Chondrocyte (in vitro differentiated cells): ENCODE measurements around the gene SLC6A11. TPM values are rescaled to one million over a fixed set of nuclear protein-coding genes. Genes with fewer than 3 reads are reported as not detected.
A peak's percentile ranks its signal among the peaks of the same experiment; 100 is the strongest.

ENCODE experiments used
- DNase-seq: peaks from one replicate; pipeline ENCODE4 v3.0.0; 2021; ENCODE audit warnings: mixed read lengths, low spot score
- H3K27ac Mint-ChIP-seq: one replicate; pipeline ENCODE4 v1.8.0; 2021; ENCODE audit warnings: mild to moderate bottlenecking, moderate library complexity, mixed read lengths; ENCODE audit not compliant: unreplicated experiment
- H3K27me3 Mint-ChIP-seq: 2 replicates; pipeline ENCODE4 v1.8.0; 2021; ENCODE audit warnings: low read depth, mixed read lengths
- H3K36me3 Mint-ChIP-seq: 2 replicates; pipeline ENCODE4 v1.8.0; 2021; ENCODE audit warnings: low read depth, mixed read lengths
- H3K4me1 Mint-ChIP-seq: 2 replicates; pipeline ENCODE4 v1.8.0; 2021; ENCODE audit warnings: low read depth, mild to moderate bottlenecking, mixed read lengths
- H3K4me3 Mint-ChIP-seq: one replicate; pipeline ENCODE4 v1.8.0; 2021; ENCODE audit warnings: mild to moderate bottlenecking, moderate library complexity, mixed read lengths; ENCODE audit not compliant: unreplicated experiment
- H3K9me3 Mint-ChIP-seq: 2 replicates; pipeline ENCODE4 v1.8.0; 2021; ENCODE audit warnings: low read depth, mixed read lengths
- total RNA-seq: library from RNA; stranded (reverse); gene quantifications from 3 replicates; pipeline ENCODE4 v1.2.1, GENCODE V29; 2021
- TF ChIP-seq, protein P1 (sequence below): fragments of 200-600 bp; sonication (generic); IDR thresholded peaks from 2 replicates; pipeline ENCODE4 v1.5.0; 2021; ENCODE audit warnings: antibody characterized with exemption, mild to moderate bottlenecking, moderate library complexity

The SLC6A11 gene
- total RNA-seq, 1 donor from 2014 or later, result not detected

DNA sequence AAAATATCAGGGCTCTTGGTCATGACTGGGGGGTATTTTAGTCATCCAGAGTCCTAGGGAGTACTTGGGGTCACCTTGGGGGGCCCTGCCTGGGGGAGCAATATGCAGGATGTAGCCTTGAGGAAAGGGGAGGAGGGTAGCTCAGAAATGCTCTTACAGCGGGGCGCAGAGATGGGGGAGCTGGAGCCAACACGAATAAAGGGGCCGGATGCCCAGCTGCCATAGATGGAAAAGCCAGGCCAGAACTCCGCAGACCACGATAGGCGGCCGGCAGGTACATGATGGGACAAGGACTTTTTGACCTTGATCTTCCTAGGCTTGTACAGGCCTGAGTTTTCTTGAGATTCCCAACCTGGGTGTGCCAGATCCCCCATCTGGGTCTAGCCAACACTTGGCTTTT, 128.8 kb downstream of the SLC6A11 start:
- Mint-ChIP-seq H3K36me3 (no peaks in the 10 kb centered on the region), H3K9me3 (no peaks in the 10 kb centered on the region), H3K27ac (no peak overlapping the region), H3K4me3 (no peak overlapping the region), H3K27me3 (peaks cover 49% of the 10 kb centered on the region), H3K4me1 (no peaks in the 10 kb centered on the region)
- DNase-seq, result peak; percentile 35
- TF ChIP-seq, protein P1, sequence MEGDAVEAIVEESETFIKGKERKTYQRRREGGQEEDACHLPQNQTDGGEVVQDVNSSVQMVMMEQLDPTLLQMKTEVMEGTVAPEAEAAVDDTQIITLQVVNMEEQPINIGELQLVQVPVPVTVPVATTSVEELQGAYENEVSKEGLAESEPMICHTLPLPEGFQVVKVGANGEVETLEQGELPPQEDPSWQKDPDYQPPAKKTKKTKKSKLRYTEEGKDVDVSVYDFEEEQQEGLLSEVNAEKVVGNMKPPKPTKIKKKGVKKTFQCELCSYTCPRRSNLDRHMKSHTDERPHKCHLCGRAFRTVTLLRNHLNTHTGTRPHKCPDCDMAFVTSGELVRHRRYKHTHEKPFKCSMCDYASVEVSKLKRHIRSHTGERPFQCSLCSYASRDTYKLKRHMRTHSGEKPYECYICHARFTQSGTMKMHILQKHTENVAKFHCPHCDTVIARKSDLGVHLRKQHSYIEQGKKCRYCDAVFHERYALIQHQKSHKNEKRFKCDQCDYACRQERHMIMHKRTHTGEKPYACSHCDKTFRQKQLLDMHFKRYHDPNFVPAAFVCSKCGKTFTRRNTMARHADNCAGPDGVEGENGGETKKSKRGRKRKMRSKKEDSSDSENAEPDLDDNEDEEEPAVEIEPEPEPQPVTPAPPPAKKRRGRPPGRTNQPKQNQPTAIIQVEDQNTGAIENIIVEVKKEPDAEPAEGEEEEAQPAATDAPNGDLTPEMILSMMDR, result no peak

DNA sequence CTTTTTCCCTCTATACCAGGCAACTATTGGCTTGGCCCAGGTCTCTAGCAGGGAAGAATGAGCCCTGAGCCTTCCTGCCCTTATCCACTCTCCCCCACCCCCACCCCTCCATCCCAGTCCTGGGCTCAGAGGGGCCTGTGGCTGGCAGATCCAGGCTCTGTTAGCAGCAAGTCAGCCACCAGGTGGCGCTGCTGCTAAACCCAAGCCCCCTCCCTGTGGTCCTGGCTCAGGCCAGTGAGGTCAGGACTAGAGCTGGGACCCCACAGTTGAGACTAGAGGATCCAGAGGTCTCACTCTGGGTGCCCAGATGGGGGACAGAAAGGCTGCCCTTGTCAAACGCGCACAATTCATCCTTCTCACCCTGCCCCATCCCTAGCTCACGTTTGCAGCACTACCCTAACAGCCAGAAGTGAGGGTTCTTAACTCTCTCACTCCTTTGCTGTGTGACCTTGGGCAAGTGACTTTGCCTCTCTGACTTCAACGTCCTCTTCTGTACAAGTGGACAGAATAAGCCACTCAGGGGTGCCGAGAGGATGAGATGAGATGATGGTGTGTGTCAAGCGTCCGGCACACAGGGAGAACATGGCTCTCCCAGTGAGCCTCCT, 129.8 kb downstream of the SLC6A11 start:
- Mint-ChIP-seq H3K27ac (no peak overlapping the region), H3K36me3 (no peaks in the 10 kb centered on the region), H3K9me3 (no peaks in the 10 kb centered on the region), H3K4me1 (no peaks in the 10 kb centered on the region), H3K4me3 (no peak overlapping the region), H3K27me3 (peaks cover 50% of the 10 kb centered on the region)
- TF ChIP-seq, protein P1, result peak; percentile 98
- peak; percentile 74 for DNase-seq

DNA sequence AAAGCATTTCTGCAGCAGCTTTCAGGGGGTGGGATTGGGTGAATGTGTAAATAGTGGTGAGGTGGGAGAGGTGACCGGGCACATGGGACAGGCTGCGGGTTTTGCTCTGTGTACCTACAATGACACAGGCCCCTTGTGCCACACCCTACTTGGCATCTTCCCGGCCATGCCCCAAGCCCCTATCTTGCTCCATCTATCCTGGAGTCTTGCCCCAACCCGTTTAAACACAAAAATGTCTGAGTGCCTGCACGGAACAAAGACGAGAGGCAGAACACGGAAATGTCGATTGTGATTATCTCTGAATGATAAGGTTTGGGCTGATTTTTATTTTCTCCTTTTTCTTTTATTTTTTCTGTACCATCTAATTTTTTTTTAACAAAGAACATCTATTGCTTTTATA, 130.5 kb downstream of the SLC6A11 start:
- no peaks in the 10 kb centered on the region for H3K36me3 Mint-ChIP-seq
- H3K27ac Mint-ChIP-seq, result no peak overlapping the region
- H3K9me3 Mint-ChIP-seq, result no peaks in the 10 kb centered on the region
- peaks cover 52% of the 10 kb centered on the region for H3K27me3 Mint-ChIP-seq
- no peak overlapping the region for H3K4me3 Mint-ChIP-seq
- DNase-seq, result peak; percentile 34
- TF ChIP-seq, protein P1, result no peak
- no peaks in the 10 kb centered on the region for H3K4me1 Mint-ChIP-seq

DNA sequence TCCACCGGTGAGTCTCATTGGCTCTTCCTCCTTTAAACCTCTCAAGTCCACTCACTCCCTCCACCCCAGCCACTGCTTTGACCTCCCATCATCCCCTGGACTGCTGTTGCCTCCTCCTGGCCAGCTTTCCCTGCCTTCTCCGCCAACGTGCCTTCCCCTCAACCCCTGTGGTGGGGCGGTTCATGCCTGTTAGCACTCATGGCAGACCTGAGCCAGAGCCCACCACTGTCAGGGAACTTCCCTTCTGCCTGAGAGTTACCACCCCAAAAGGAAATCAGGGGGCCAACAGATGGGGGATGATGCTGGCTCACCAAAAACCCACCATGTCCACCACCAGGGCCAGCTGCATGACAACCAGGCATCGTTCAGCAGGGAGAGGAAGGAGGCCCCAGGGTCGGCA, 132.3 kb downstream of the SLC6A11 start:
- Mint-ChIP-seq H3K4me3 (no peak overlapping the region), H3K27ac (no peak overlapping the region), H3K27me3 (peaks cover 53% of the 10 kb centered on the region), H3K4me1 (no peaks in the 10 kb centered on the region), H3K9me3 (no peaks in the 10 kb centered on the region), H3K36me3 (no peaks in the 10 kb centered on the region)
- DNase-seq, result no peak
- TF ChIP-seq, protein P1, result no peak

DNA sequence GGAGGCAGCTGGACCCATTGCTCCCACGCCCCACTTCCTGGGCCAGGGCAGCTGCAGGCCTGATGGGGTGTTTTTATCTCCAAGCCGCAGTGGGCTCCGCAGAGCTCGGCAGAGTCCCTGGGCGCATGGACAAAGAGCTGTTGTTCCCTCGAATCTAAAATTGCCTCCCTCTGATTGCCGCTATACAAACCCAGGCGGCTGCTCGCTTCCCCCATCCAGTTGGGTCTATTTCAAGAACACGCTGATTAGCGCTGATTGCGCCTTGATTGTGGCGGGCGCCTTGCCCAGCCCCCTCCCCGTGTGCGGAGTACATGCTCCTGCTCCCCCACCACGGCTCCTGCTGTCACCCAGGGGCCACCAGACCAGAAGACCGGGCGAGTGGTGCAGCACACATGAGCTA, 133.2 kb downstream of the SLC6A11 start:
- no peak overlapping the region for H3K4me3 Mint-ChIP-seq
- H3K9me3 Mint-ChIP-seq, result no peaks in the 10 kb centered on the region
- DNase-seq, result no peak
- H3K27ac Mint-ChIP-seq, result no peak overlapping the region
- no peaks in the 10 kb centered on the region for H3K4me1 Mint-ChIP-seq
- TF ChIP-seq, protein P1, result no peak
- no peaks in the 10 kb centered on the region for H3K36me3 Mint-ChIP-seq
- H3K27me3 Mint-ChIP-seq, result peaks cover 60% of the 10 kb centered on the region
